ENCODE data around the gene ELFN1.

ELFN1 gene

DNA sequence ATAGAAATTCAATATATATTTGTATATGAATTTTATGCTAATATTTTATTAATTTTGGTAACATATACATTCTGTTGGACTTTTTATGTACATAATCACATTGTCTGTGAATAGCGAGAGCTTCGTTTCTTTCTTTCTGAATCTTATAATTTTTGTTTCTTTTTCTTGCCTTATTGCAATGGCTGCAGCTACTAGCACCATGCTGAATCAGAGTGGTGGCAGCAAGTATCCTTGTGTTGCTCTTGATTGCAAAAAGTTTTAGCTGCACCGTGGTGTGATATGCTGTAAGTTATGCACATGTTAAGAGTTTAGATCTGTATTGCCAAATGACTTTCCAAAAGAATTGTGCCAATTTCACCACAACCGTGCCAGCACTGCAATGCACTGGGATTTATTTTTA, 32.6 kb downstream of the ELFN1 start:
- TF ChIP-seq, protein P1, sequence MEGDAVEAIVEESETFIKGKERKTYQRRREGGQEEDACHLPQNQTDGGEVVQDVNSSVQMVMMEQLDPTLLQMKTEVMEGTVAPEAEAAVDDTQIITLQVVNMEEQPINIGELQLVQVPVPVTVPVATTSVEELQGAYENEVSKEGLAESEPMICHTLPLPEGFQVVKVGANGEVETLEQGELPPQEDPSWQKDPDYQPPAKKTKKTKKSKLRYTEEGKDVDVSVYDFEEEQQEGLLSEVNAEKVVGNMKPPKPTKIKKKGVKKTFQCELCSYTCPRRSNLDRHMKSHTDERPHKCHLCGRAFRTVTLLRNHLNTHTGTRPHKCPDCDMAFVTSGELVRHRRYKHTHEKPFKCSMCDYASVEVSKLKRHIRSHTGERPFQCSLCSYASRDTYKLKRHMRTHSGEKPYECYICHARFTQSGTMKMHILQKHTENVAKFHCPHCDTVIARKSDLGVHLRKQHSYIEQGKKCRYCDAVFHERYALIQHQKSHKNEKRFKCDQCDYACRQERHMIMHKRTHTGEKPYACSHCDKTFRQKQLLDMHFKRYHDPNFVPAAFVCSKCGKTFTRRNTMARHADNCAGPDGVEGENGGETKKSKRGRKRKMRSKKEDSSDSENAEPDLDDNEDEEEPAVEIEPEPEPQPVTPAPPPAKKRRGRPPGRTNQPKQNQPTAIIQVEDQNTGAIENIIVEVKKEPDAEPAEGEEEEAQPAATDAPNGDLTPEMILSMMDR (IDR thresholded peaks at IDR 0.05; ENCODE audit: borderline replicate concordance, insufficient read depth, low read depth, low read length), result no peak
- H3K4me3 ChIP-seq (ENCODE audit: low read depth, low read length), result no peak overlapping the region

DNA sequence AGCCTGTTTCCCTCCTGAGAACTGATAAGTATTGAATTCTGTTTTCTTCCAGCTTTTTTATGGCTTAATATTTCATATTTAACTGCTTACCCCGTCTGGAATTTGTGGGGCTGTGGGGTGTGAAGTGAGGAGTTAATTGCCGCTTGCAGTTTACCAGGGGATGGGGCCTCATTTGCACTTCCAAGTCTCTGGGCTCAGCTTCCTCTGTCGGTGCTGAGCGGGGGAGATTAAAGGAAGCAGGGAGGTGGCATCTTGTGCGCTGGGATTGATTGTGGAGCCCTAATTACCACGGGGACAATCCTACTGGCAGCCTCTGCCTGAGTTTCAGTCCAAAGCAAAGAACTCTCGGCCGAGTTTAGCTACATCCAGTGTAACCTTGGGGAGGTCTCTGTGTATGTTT, 33.4 kb downstream of the ELFN1 start:
- TF ChIP-seq, protein P1 (IDR thresholded peaks at IDR 0.05; ENCODE audit: borderline replicate concordance, insufficient read depth, low read depth, low read length), result no peak
- H3K4me3 ChIP-seq (ENCODE audit: low read depth, low read length), result no peak overlapping the region

DNA sequence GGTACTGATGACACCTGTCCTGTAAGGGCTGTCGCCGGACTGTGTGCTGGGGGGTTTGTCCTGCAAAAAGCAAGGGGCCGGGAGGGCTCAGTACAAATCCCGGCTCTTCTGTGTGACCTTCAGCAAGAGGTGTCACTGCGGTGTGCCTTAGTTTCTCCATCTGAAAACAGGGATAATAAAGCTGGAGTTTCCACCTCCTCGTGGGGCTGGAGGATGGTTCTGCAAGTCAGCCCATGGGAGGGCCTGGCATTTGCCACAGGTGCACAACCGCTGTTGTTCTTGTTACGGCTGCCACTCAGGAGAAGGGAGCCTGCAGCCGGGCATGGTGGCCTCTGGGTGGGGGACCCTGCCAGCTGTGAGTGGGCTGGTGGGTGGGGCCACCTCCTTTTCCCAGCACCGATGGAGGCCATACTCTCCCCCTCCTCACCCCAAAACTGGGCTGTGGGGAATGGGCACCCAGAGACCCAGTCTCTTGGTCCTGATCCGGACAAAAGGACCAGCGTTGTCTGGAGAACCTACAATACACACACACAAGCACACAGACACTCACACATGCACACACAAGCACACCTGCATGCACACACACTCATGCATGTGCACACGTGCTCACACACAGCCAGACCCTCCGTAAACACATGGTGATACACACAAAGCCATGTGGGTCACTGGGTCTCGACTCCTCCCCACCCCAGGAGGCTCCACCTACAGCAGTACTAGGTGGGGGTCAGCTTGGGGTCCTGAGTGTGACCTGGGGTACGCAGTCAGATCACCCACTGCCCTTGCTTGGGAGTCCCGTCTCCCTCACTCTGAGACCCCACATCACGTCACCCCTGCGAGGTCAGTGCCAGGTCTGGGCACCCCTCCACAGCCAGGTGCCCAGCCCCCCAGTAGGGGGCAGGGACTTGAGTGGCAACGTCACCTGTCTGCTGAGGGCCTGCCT, 34.1 kb downstream of the ELFN1 start:
- H3K4me3 ChIP-seq (ENCODE audit: low read depth, low read length), result no peak overlapping the region
- TF ChIP-seq, protein P1 (IDR thresholded peaks at IDR 0.05; ENCODE audit: borderline replicate concordance, insufficient read depth, low read depth, low read length), result no peak

DNA sequence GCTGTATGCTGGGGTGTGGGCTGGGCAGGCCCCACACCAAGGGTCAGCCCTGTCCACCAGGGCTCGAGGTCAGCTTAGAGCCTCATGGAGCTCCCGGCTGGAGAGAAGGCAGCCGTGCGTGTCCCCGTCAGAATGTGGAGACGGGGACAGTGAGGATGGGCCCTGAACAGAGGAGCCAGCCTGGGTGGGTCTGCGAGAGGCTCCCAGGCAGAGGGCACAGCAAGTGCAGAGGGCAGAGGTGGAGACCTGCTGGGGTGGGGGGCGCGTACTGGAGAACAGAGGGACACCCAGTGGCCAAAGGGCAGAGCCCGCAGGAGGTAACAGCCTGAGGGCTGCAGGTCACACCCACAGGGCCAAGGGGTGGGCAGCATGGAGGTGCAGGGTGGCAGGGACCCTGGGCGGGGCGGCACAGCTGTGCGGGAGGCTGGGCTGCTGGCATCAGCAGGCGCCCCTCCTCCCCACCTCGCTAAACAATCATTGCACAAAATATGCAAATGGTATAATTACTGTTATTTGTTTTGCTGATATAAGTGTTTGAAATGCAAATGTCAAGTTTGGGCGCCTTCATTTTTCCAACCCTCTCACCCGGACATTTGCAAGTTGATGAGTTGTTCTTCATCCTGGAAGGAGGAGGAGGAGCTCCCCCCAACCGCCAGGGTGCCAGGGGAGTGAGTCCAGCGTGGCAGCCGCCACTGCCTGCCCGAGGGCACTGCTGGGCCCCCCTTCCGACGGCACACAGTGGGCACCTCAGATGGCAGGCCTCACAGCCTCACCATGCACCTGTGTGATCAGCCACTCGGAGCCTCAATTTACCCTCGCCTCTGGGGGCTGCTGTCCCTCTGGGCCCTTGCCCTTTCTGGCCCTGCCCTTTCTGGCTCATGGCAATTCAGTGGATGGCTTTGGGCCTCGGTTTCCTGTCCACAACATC, 35.0 kb downstream of the ELFN1 start:
- H3K4me3 ChIP-seq (ENCODE audit: low read depth, low read length), result no peak overlapping the region
- TF ChIP-seq, protein P1 (IDR thresholded peaks at IDR 0.05; ENCODE audit: borderline replicate concordance, insufficient read depth, low read depth, low read length), result no peak

DNA sequence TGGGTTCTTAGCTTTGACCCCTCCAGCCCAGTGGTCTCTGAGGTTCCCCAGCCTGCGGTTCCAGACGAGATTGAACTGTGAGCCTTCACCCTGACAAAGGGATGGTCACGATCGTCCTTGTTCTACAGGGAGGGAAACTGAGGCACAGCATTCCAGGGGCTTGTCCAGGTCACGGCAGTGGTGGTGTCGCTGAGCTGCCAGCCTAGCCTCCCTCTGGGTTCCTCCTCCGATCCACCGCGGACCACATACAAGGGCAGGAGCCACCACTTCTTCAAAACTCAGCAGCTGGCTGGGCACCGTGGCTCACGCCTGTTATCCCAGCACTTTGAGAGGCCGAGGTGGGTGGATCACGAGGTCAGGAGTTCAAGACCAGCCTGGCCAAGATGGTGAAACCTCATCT, 35.8 kb downstream of the ELFN1 start:
- TF ChIP-seq, protein P1 (IDR thresholded peaks at IDR 0.05; ENCODE audit: borderline replicate concordance, insufficient read depth, low read depth, low read length), result no peak
- H3K4me3 ChIP-seq (ENCODE audit: low read depth, low read length), result no peak overlapping the region

DNA sequence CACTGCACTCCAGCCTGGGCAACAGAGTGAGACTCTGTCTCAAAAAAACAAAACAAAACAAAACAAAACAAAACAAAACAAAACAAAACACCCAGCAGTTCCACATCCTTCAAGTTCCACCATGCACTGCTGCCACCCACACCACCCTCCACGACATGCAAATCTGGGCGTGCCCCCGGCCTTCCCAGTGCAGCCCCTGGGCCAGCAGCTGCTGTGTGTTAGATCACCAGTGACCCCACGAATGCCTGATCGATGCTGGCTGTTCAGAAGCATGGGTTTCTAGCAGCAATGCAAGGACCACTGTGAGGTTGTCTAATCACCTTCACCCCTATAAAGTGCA, 36.3 kb downstream of the ELFN1 start:
- H3K4me3 ChIP-seq (ENCODE audit: low read depth, low read length), result no peak overlapping the region
- TF ChIP-seq, protein P1 (IDR thresholded peaks at IDR 0.05; ENCODE audit: borderline replicate concordance, insufficient read depth, low read depth, low read length), result no peak
